Mesothelial cell of epicardium (in vitro differentiated cells): Measurements from ENCODE around the gene FOXL3. TPM values are rescaled to one million over a fixed set of nuclear protein-coding genes. Genes with fewer than 3 reads are reported as not detected.

Source experiments
- DNase-seq, 2 experiments: peaks; one replicate each; pipeline ENCODE4 v3.0.0; 2021; ENCODE audit warnings: low spot score in 2 of 2; ENCODE audit not compliant: unreplicated experiment in 2 of 2
- H3K27ac Mint-ChIP-seq: 2 replicates; pipeline ENCODE4 v1.8.0; 2021; ENCODE audit warnings: mixed read lengths
- H3K27me3 Mint-ChIP-seq: 2 replicates; pipeline ENCODE4 v1.8.0; 2021; ENCODE audit warnings: low read depth, mixed read lengths
- H3K36me3 Mint-ChIP-seq: 2 replicates; pipeline ENCODE4 v1.8.0; 2021; ENCODE audit warnings: mixed read lengths
- H3K4me1 Mint-ChIP-seq: 2 replicates; pipeline ENCODE4 v1.8.0; 2021; ENCODE audit warnings: mixed read lengths
- H3K4me3 Mint-ChIP-seq: 2 replicates; pipeline ENCODE4 v1.8.0; 2021; ENCODE audit warnings: mild to moderate bottlenecking, moderate library complexity, mixed read lengths
- H3K9me3 Mint-ChIP-seq: 2 replicates; pipeline ENCODE4 v1.8.0; 2021; ENCODE audit warnings: mixed read lengths
- CTCF ChIP-seq: fragments of 200-600 bp; sonication (generic); IDR thresholded peaks from one replicate; pipeline ENCODE4 v1.5.0; 2021; ENCODE audit warnings: antibody characterized with exemption; ENCODE audit not compliant: unreplicated experiment
- total RNA-seq: library from RNA; stranded (reverse); gene quantifications from 3 replicates; pipeline ENCODE4 v1.2.1, GENCODE V29; 2021

Gene FOXL3
- total RNA-seq, 1 donor from 2014 or later: not detected

GRCh38 chr7:340200-340937, 50.4 kb downstream of the FOXL3 start:
- TF ChIP-seq CTCF: no peak
- H3K4me3 Mint-ChIP-seq: no peak overlapping the region
- no peaks in the 10 kb centered on the region for H3K27me3 Mint-ChIP-seq
- H3K4me1 Mint-ChIP-seq: peaks cover 33% of the 10 kb centered on the region
- no peaks in the 10 kb centered on the region for H3K36me3 Mint-ChIP-seq
- no peaks in the 10 kb centered on the region for H3K9me3 Mint-ChIP-seq
- DNase-seq: no peak
- no peak overlapping the region for H3K27ac Mint-ChIP-seq

Other genes starting within 250 kb of the FOXL3 start
- 16.7 to 18.3 TPM (median 17.8 TPM) in 3 replicates for gene FAM20C, start 97.6 kb upstream of the FOXL3 start, total RNA-seq
- 74.0 to 78.8 TPM (median 75.3 TPM) in 3 replicates for gene PDGFA, start 229.7 kb downstream of the FOXL3 start, total RNA-seq